HG03039 (cell line): ENCODE data around the gene SIGLEC1.

Source experiments
- ATAC-seq: cut with Tn5 transposase; IDR thresholded peaks from one replicate; pipeline ENCODE4 v1.9.1; 2021; ENCODE audit warnings: mild to moderate bottlenecking, moderate library complexity; ENCODE audit not compliant: unreplicated experiment

Gene SIGLEC1

GRCh38 chr20:3712279-3712873 lies at the start of gene SIGLEC1:
Gene SIGLEC1, minus strand, starts transcription at chr20:3712600. Its CDS starts 5,472 bp downstream, at chr20:3707128.
- ATAC-seq, result no peak

- no peak for ATAC-seq
These were observed 48.4 kb upstream of the SIGLEC1 start for GRCh38 chr20:3760655-3761348.

- ATAC-seq, result no peak
These were observed 47.5 kb upstream of the SIGLEC1 start for GRCh38 chr20:3759884-3760283.

- no peak for ATAC-seq
These were observed 47.0 kb upstream of the SIGLEC1 start for GRCh38 chr20:3759316-3759823.

GRCh38 chr20:3758566-3758965 lies 46.2 kb upstream of the SIGLEC1 start:
- no peak for ATAC-seq

GRCh38 chr20:3757268-3757667 lies 44.9 kb upstream of the SIGLEC1 start:
- no peak for ATAC-seq

- no peak for ATAC-seq
These were observed 43.5 kb upstream of the SIGLEC1 start for GRCh38 chr20:3755814-3756480.

GRCh38 chr20:3755269-3755668 lies 42.9 kb upstream of the SIGLEC1 start:
- ATAC-seq, result no peak

- no peak for ATAC-seq
These were observed 41.9 kb upstream of the SIGLEC1 start for GRCh38 chr20:3754276-3754630.

- no peak for ATAC-seq
These were observed 41.3 kb upstream of the SIGLEC1 start for GRCh38 chr20:3753501-3754275.

GRCh38 chr20:3753098-3753497 lies 40.7 kb upstream of the SIGLEC1 start:
- ATAC-seq, result no peak

GRCh38 chr20:3752386-3752759 lies 40.0 kb upstream of the SIGLEC1 start:
- no peak for ATAC-seq

GRCh38 chr20:3751675-3752385 lies 39.4 kb upstream of the SIGLEC1 start:
- no peak for ATAC-seq

GRCh38 chr20:3751305-3751674 lies 38.9 kb upstream of the SIGLEC1 start:
- no peak for ATAC-seq

GRCh38 chr20:3749689-3750531 lies 37.5 kb upstream of the SIGLEC1 start:
- ATAC-seq, result no peak

GRCh38 chr20:3749087-3749688 lies 36.8 kb upstream of the SIGLEC1 start:
- ATAC-seq, result no peak

GRCh38 chr20:3748073-3748472 lies 35.7 kb upstream of the SIGLEC1 start:
- ATAC-seq, result no peak

- ATAC-seq, result no peak
These were observed 35.1 kb upstream of the SIGLEC1 start for GRCh38 chr20:3747471-3747870.

- no peak for ATAC-seq
These were observed 33.3 kb upstream of the SIGLEC1 start for GRCh38 chr20:3745686-3746173.
